Activated CD4-positive, alpha-beta memory T cell treated with anti-CD3 and anti-CD28 coated beads, Interleukin-2, amount 10 ng/mL, durations not matched to agents 7 days and 5 days (primary cell): ENCODE measurements around the gene CFAP92. TPM values are rescaled to one million over a fixed set of nuclear protein-coding genes. Genes with fewer than 3 reads are reported as not detected.
"Not testable (repeated sequence)": the region's sequence is repeated elsewhere in the genome, so short reads cannot be mapped to it uniquely, and the experiment has no call there.

ENCODE experiments used
- CTCF ChIA-PET: fragments of 350-600 bp; sonication (Branson Sonifier 250); formaldehyde crosslinking; loops from one replicate; lab custom pipeline; 2021; ENCODE audit warnings: antibody characterized with exemption, inconsistent platforms; lab: Charles Lee
- POLR2A ChIA-PET: fragments of 350-600 bp; sonication (Branson Sonifier 250); formaldehyde crosslinking; loops from one replicate; lab custom pipeline; 2021; ENCODE audit warnings: antibody characterized with exemption; lab: Charles Lee
- DNase-seq: peaks from one replicate; pipeline ENCODE4 v3.0.0-alpha.2; 2020
- H3K27ac Mint-ChIP-seq: one replicate; pipeline ENCODE4 v1.8.0; 2021; ENCODE audit warnings: mild to moderate bottlenecking, mixed read lengths
- H3K27me3 Mint-ChIP-seq: one replicate; pipeline ENCODE4 v1.8.0; 2021; ENCODE audit warnings: mixed read lengths
- H3K36me3 Mint-ChIP-seq: one replicate; pipeline ENCODE4 v1.8.0; 2021; ENCODE audit warnings: low read depth, mixed read lengths
- H3K4me1 Mint-ChIP-seq: one replicate; pipeline ENCODE4 v1.8.0; 2021; ENCODE audit warnings: mixed read lengths
- H3K4me3 Mint-ChIP-seq: one replicate; pipeline ENCODE4 v1.8.0; 2021; ENCODE audit warnings: mild to moderate bottlenecking, mixed read lengths
- H3K9me3 Mint-ChIP-seq: one replicate; pipeline ENCODE4 v1.8.0; 2021; ENCODE audit warnings: mixed read lengths
- total RNA-seq, 2 experiments: library from RNA; stranded (reverse); gene quantifications; one replicate each; pipeline ENCODE4 v1.2.3, GENCODE V29; 2021

The CFAP92 gene
- total RNA-seq, 2 experiments from 2014 or later: 0.15 TPM; not detected in 1

DNA sequence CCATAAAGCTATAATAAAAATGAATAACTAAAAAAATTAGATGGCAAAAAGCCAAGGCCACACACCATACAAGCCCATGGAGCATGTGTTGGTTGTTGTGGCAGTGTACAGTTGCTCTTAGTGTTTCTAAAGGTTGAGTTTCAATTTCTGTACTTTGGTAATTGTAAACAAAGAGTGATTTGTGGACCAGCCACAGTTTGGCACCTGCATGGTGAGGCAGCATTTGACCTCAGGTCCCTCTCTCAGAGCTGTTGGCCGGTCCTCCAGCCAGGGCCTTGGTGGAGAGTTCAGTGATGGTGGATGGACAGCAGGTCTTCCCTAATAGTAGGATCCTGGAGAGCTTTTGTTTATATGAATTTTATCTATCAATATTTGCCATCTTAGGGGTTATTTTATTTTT is 108.9 kb downstream of the CFAP92 start:
- no peak overlapping the region for H3K4me3 Mint-ChIP-seq
- H3K27me3 Mint-ChIP-seq: no peaks in the 10 kb centered on the region
- CTCF ChIA-PET: interaction anchor here (0.7 to 1.0 kb wide), 2 partner anchors 10 to 205 kb away, joined by 3 to 5 read pairs; no protein-coding TSS in a partner anchor
- no peak overlapping the region for H3K27ac Mint-ChIP-seq
- POLR2A ChIA-PET: interaction anchor here (0.8 kb wide), 1 partner anchor 431 kb away, joined by 3 read pairs; a partner anchor contains a TSS
- no peaks in the 10 kb centered on the region for H3K9me3 Mint-ChIP-seq
- peaks cover 38% of the 10 kb centered on the region for H3K4me1 Mint-ChIP-seq
- H3K36me3 Mint-ChIP-seq: peaks cover 36% of the 10 kb centered on the region
- DNase-seq: no peak

DNA sequence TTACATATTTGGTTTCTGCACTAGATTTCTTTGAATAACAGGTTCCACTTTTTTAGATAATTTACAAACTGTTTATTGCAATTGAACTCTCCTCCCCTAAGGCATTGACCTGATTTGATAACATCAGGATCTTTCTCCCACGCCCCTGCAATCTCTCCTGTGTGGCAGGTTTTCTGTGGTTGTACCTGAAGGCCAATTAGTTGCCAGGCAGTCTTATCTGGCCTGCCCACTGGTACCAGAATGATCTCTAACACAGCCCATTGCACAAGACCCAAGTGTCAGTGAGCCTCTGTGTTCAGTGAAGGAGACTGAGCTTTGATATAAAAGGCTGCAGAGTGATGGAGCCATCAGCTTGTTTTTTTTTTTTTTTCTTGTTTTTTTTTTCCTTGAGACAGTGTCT is 111.2 kb downstream of the CFAP92 start:
- H3K27me3 Mint-ChIP-seq: no peaks in the 10 kb centered on the region
- no peak for DNase-seq
- H3K36me3 Mint-ChIP-seq: peaks cover 44% of the 10 kb centered on the region
- H3K27ac Mint-ChIP-seq: peak overlapping the region; percentile 28
- no peak overlapping the region for H3K4me3 Mint-ChIP-seq
- H3K9me3 Mint-ChIP-seq: no peaks in the 10 kb centered on the region
- ChIA-PET CTCF (interaction anchor here (0.6 to 1.1 kb wide), 2 partner anchors 87 to 179 kb away, joined by 3 read pairs; no protein-coding TSS in a partner anchor), POLR2A (no interaction called here)
- H3K4me1 Mint-ChIP-seq: peaks cover 53% of the 10 kb centered on the region

DNA sequence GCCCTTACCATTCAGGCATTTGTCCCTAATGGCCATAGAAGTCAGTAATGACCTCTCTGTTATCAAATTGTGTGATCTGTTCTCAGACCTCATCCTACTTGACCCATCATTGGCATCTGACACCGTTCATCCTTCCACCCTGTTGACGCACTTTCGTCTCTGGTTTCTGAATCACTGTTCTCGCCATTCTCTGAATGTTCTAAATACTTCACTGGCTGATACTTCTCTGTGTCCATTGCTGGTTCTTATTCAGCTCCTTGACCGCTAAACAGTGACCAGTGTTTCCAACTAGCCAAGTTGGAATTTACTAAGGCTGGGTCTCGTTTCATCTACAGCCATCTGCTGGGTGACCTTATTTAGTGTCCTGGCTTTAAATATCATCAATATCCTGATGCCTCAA is 112.3 kb downstream of the CFAP92 start:
- H3K27ac Mint-ChIP-seq: no peak overlapping the region
- POLR2A ChIA-PET: interaction anchor here (0.6 to 1.6 kb wide), 2 partner anchors 42 to 231 kb away, joined by 3 to 5 read pairs; partner anchors contain the start of gene RPN1
- H3K4me3 Mint-ChIP-seq: peak overlapping the region; percentile 0

DNA sequence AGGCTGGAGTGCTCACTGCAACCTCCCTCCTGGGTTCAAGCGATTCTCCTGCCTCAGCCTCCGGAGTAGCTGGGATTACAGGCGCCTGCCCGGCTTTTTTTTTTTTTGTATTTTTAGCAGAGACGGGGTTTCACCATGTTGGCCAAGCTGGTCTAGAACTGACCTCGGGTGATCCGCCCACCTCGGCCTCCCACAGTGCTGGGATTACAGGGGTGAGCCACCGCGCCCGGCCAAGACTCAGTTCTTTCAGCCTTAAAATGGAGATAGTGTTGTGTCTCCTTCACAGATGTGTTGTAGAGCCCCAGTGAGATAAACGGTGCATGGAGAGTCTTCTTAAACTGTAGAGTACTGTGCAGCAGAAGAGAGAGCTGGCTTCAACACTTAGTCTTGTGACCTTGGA is 113.4 kb downstream of the CFAP92 start:
- Mint-ChIP-seq H3K27ac (peak overlapping the region; percentile 86), H3K4me3 (peak overlapping the region; percentile 85), H3K4me1 (peaks cover 65% of the 10 kb centered on the region), H3K36me3 (peaks cover 46% of the 10 kb centered on the region)
- not testable (repeated sequence) for H3K27me3 Mint-ChIP-seq, DNase-seq, H3K9me3 Mint-ChIP-seq
- CTCF ChIA-PET: interaction anchor here (1.7 to 6.5 kb wide), 5 partner anchors 43 to 263 kb away, joined by 4 to 34 read pairs (median 19); no protein-coding TSS in a partner anchor
- POLR2A ChIA-PET: interaction anchor here (0.8 to 4.1 kb wide), 11 partner anchors 10 to 436 kb away, joined by 3 to 45 read pairs (median 13); partner anchors contain the start of genes RAB43 and RPN1

More for the DNA sequence above, 112.3 kb downstream of the CFAP92 start:
- CTCF ChIA-PET: no interaction called here
- no peak for DNase-seq
- Mint-ChIP-seq H3K9me3 (no peaks in the 10 kb centered on the region), H3K27me3 (no peaks in the 10 kb centered on the region), H3K4me1 (peaks cover 58% of the 10 kb centered on the region), H3K36me3 (peaks cover 46% of the 10 kb centered on the region)

DNA sequence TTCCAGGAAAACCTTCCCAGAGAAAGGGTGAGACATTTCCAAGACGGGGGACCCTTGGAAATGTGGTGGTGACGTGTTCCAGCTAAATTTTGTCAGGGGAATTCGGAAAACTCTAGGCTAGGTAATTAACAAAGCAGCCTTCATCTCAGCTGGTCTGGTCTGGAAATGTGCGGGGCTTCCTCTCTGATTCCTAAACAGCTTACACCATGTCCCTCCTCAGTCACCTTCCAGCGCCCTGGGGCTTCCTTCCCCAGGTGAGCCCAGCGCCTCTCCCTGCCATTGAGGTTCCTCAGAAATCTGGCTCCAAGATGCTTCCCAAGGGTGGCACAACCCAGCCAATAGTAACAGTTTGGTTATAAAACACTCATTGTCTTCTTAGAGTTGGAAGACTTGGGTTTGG is 113.9 kb downstream of the CFAP92 start:
- ChIA-PET POLR2A (interaction anchor here (0.5 to 4.1 kb wide), 20 partner anchors 9 to 436 kb away, joined by 3 to 45 read pairs (median 11); partner anchors contain the start of genes RAB43, RAB7A and RPN1), CTCF (interaction anchor here (1.4 to 6.5 kb wide), 7 partner anchors 16 to 262 kb away, joined by 3 to 34 read pairs (median 15); no protein-coding TSS in a partner anchor)
- peaks cover 65% of the 10 kb centered on the region for H3K4me1 Mint-ChIP-seq
- peak overlapping the region; percentile 86 for H3K27ac Mint-ChIP-seq
- peak overlapping the region; percentile 85 for H3K4me3 Mint-ChIP-seq
- H3K9me3 Mint-ChIP-seq: no peaks in the 10 kb centered on the region
- peaks cover 44% of the 10 kb centered on the region for H3K36me3 Mint-ChIP-seq
- H3K27me3 Mint-ChIP-seq: no peaks in the 10 kb centered on the region
- DNase-seq: peak; percentile 17

- H3K9me3 Mint-ChIP-seq: no peaks in the 10 kb centered on the region
- peak; percentile 98 for DNase-seq
- H3K27ac Mint-ChIP-seq: peak within 1 kb of the TSS; percentile 86
- POLR2A ChIA-PET: interaction anchor here (0.5 to 4.1 kb wide), 41 partner anchors 9 to 562 kb away, joined by 3 to 45 read pairs (median 4); partner anchors contain the start of genes COPG1, IFT122, MBD4 and RAB43
- peaks cover 39% of the 10 kb centered on the region for H3K36me3 Mint-ChIP-seq
- peaks cover 64% of the 10 kb centered on the region for H3K4me1 Mint-ChIP-seq
- H3K4me3 Mint-ChIP-seq: peak within 1 kb of the TSS; percentile 85
- CTCF ChIA-PET: interaction anchor here (0.7 to 6.5 kb wide), 16 partner anchors 9 to 271 kb away, joined by 3 to 34 read pairs (median 6); no protein-coding TSS in a partner anchor
- peaks cover 3% of the 10 kb centered on the region for H3K27me3 Mint-ChIP-seq
Observed at GRCh38 chr3:128879125-128879969, 114.5 kb downstream of the CFAP92 start, which contains the start of gene ACAD9. Gene ACAD9 (plus strand): TSS chr3:128879620. CDS start chr3:128879692, 72 bp downstream.

- H3K27ac Mint-ChIP-seq: peak overlapping the region; percentile 86
- peaks cover 32% of the 10 kb centered on the region for H3K36me3 Mint-ChIP-seq
- ChIA-PET CTCF (interaction anchor here (0.7 to 6.5 kb wide), 18 partner anchors 9 to 270 kb away, joined by 3 to 34 read pairs (median 4); no protein-coding TSS in a partner anchor), POLR2A (interaction anchor here (0.6 to 4.1 kb wide), 39 partner anchors 8 to 563 kb away, joined by 3 to 45 read pairs (median 5); partner anchors contain the start of genes COPG1, IFT122, MBD4 and RAB43)
- peaks cover 57% of the 10 kb centered on the region for H3K4me1 Mint-ChIP-seq
- peaks cover 4% of the 10 kb centered on the region for H3K27me3 Mint-ChIP-seq
- no peaks in the 10 kb centered on the region for H3K9me3 Mint-ChIP-seq
- peak overlapping the region; percentile 85 for H3K4me3 Mint-ChIP-seq
- DNase-seq: peak; percentile 35
Observed at GRCh38 chr3:128878556-128879124, 115.2 kb downstream of the CFAP92 start.

- DNase-seq: no peak
- no peaks in the 10 kb centered on the region for H3K9me3 Mint-ChIP-seq
- H3K27me3 Mint-ChIP-seq: peaks cover 4% of the 10 kb centered on the region
- H3K4me3 Mint-ChIP-seq: peak overlapping the region; percentile 85
- ChIA-PET CTCF (interaction anchor here (0.8 to 6.5 kb wide), 11 partner anchors 9 to 269 kb away, joined by 3 to 34 read pairs (median 7); no protein-coding TSS in a partner anchor), POLR2A (interaction anchor here (0.6 to 4.1 kb wide), 28 partner anchors 7 to 563 kb away, joined by 3 to 45 read pairs (median 6); partner anchors contain the start of genes COPG1, IFT122, MBD4 and RAB43)
- H3K27ac Mint-ChIP-seq: no peak overlapping the region
- peaks cover 32% of the 10 kb centered on the region for H3K36me3 Mint-ChIP-seq
- H3K4me1 Mint-ChIP-seq: peaks cover 55% of the 10 kb centered on the region
Observed at GRCh38 chr3:128878011-128878457, 115.8 kb downstream of the CFAP92 start.

DNA sequence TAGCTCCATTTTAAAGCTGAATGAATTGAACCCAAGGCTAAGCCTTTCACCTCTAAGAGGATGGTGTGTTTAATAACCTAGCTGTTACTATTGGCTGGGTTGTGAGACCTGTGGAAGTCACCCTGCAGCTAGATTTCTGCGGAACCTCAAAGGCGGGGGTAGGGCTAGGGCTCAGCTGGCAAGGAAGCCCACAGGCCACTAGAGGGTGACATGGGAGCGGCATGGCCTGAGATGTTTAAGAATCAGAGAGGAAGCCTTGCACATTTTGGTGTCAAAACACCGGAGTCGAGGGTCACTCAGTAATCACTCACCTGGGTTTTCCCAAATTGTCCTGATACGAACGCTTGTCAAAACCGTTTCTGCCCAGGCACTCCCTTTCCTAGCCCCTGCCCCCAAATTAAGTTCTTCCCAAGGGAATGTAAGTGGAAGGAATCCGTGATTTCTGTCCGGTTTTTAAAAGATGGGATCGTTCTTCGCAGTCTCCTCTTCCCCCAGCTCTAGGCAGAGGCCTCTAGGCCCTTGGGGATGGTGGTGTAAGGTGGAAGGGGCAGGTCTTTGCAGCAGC is 118.2 kb downstream of the CFAP92 start:
- peaks cover 18% of the 10 kb centered on the region for H3K36me3 Mint-ChIP-seq
- ChIA-PET CTCF (interaction anchor here (0.8 to 6.5 kb wide), 14 partner anchors 9 to 440 kb away, joined by 3 to 33 read pairs (median 5); a partner anchor contains a TSS), POLR2A (interaction anchor here (0.8 to 1.1 kb wide), 2 partner anchors 195 to 245 kb away, joined by 3 read pairs; no protein-coding TSS in a partner anchor)
- DNase-seq: peak; percentile 68
- peaks cover 34% of the 10 kb centered on the region for H3K4me1 Mint-ChIP-seq
- H3K27ac Mint-ChIP-seq: no peak overlapping the region
- peaks cover 4% of the 10 kb centered on the region for H3K27me3 Mint-ChIP-seq
- H3K4me3 Mint-ChIP-seq: no peak overlapping the region
- H3K9me3 Mint-ChIP-seq: no peaks in the 10 kb centered on the region

DNA sequence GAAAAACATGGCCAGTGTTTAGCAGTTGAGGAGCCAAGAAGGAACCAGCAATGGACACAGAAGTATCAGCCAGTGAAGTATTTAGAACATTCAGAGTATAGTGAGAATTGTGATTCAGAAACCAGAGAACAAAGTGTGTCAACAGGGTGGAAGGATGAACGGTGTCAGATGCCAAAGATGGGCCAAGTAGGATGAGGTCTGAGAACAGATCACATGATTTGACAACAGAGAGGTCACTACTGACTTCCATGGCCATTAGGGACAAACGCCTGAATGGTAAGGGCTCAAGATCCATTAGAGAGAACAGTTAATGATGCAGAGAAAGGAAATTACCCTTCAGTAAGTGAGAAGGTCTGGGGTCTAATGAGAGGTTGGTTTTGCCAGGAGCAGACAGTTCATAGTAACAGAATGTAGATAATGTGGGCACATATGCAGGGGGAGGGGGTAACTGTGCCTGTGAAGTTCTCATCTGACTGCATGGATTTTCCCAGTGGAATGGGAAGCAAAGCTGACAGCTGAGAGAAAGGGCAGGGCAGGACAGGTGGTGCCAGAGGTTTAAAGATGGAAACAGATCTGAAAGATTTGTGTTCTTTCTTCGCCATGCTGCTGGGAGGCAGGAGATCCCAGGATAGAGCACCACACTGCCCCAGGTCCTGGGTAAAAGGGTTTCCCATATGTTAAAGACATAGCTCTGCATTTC is 119.2 kb downstream of the CFAP92 start:
- no peak overlapping the region for H3K27ac Mint-ChIP-seq
- no peaks in the 10 kb centered on the region for H3K9me3 Mint-ChIP-seq
- no peak for DNase-seq
- H3K27me3 Mint-ChIP-seq: peaks cover 4% of the 10 kb centered on the region
- ChIA-PET CTCF (interaction anchor here (0.9 to 6.5 kb wide), 10 partner anchors 8 to 257 kb away, joined by 4 to 33 read pairs (median 6); no protein-coding TSS in a partner anchor), POLR2A (interaction anchor here (0.8 to 1.1 kb wide), 2 partner anchors 194 to 246 kb away, joined by 3 read pairs; no protein-coding TSS in a partner anchor)
- H3K4me3 Mint-ChIP-seq: no peak overlapping the region
- H3K36me3 Mint-ChIP-seq: peaks cover 16% of the 10 kb centered on the region
- peaks cover 26% of the 10 kb centered on the region for H3K4me1 Mint-ChIP-seq
